MCF 10A (cell line): Measurements from ENCODE around the gene STK38. TPM values are rescaled to one million over a fixed set of nuclear protein-coding genes. Genes with fewer than 3 reads are reported as not detected.

Experiments
- BruUV-seq: library from RNA; stranded (reverse); fragments of 400-500 nt; replicated peaks from 2 replicates; lab custom pipeline; 2021; lab: Mats Ljungman, UMichigan
- CTCF ChIA-PET: fragments of 300-600 bp; sonication (Branson Sonifier 250); formaldehyde crosslinking; extraction: SDS; loops from one replicate; lab custom pipeline; 2021; ENCODE audit warnings: antibody characterized with exemption, inconsistent platforms; lab: Yijun Ruan, JAX
- POLR2A ChIA-PET: fragments of 300-600, 350-650 bp; sonication (Branson Sonifier 250); formaldehyde crosslinking; extraction: SDS; loops from one replicate; lab custom pipeline; 2020; ENCODE audit warnings: antibody characterized with exemption, inconsistent platforms; lab: Yijun Ruan, JAX
- DNase-seq: peaks from one replicate; pipeline ENCODE4 v3.0.0-alpha.2; 2018; ENCODE audit not compliant: unreplicated experiment
- H3K27ac Mint-ChIP-seq: one replicate; pipeline ENCODE4 v1.8.0; 2022; ENCODE audit warnings: mild to moderate bottlenecking, low read depth, mixed read lengths; ENCODE audit not compliant: unreplicated experiment
- H3K27me3 Mint-ChIP-seq: one replicate; pipeline ENCODE4 v1.8.0; 2022; ENCODE audit warnings: mixed read lengths; ENCODE audit not compliant: insufficient read depth, unreplicated experiment
- H3K36me3 Mint-ChIP-seq: one replicate; pipeline ENCODE4 v1.8.0; 2022; ENCODE audit warnings: mild to moderate bottlenecking, moderate library complexity, mixed read lengths; ENCODE audit not compliant: insufficient read depth, unreplicated experiment
- H3K4me1 Mint-ChIP-seq: one replicate; pipeline ENCODE4 v1.8.0; 2022; ENCODE audit warnings: mixed read lengths; ENCODE audit not compliant: insufficient read depth, unreplicated experiment
- H3K4me3 Mint-ChIP-seq: one replicate; pipeline ENCODE4 v1.8.0; 2022; ENCODE audit warnings: mild to moderate bottlenecking, moderate library complexity, mixed read lengths; ENCODE audit not compliant: unreplicated experiment
- H3K9me3 Mint-ChIP-seq: one replicate; pipeline ENCODE4 v1.8.0; 2022; ENCODE audit warnings: mixed read lengths; ENCODE audit not compliant: unreplicated experiment
- CTCF ChIP-seq: fragments of 200-600 bp; IDR thresholded peaks from one replicate; pipeline ENCODE4 v1.8.0; 2022; ENCODE audit warnings: antibody characterized with exemption, mild to moderate bottlenecking; ENCODE audit not compliant: unreplicated experiment
- intact Hi-C: fragments of 100-400 bp; cut with micrococcal nuclease; formaldehyde crosslinking; loops from 2 replicates; pipeline ENCODE4 v1.14.1; 2022
- total RNA-seq: library from RNA; stranded (reverse); gene quantifications from 2 replicates; pipeline ENCODE4 v1.2.3, GENCODE V29; 2022

The STK38 gene
- total RNA-seq, 1 experiment from 2014 or later, result 16.8 TPM

- peak; percentile 9 for DNase-seq
- BruUV-seq, result no TSS peak
- no peak overlapping the region for H3K27ac Mint-ChIP-seq
- H3K4me1 Mint-ChIP-seq, result no peaks in the 10 kb centered on the region
- ChIA-PET CTCF (no interaction called here), POLR2A (interaction anchor here (1.3 kb wide), 1 partner anchor 105 kb away, joined by 3 read pairs; no protein-coding TSS in a partner anchor)
- intact Hi-C loops, result no loop called here
- no peaks in the 10 kb centered on the region for H3K27me3 Mint-ChIP-seq
- no peak for TF ChIP-seq CTCF
- no peak overlapping the region for H3K4me3 Mint-ChIP-seq
- no peaks in the 10 kb centered on the region for H3K9me3 Mint-ChIP-seq
- H3K36me3 Mint-ChIP-seq, result peaks cover 46% of the 10 kb centered on the region
Measured at GRCh38 chr6:36504982-36505381, 42.3 kb downstream of the STK38 start.

- Mint-ChIP-seq H3K4me1 (no peaks in the 10 kb centered on the region), H3K27me3 (no peaks in the 10 kb centered on the region), H3K9me3 (no peaks in the 10 kb centered on the region), H3K36me3 (peaks cover 43% of the 10 kb centered on the region), H3K27ac (no peak overlapping the region), H3K4me3 (no peak overlapping the region)
- DNase-seq, result no peak
- no peak for TF ChIP-seq CTCF
- intact Hi-C loops, result no loop called here
- ChIA-PET CTCF (no interaction called here), POLR2A (interaction anchor here (1.3 to 1.4 kb wide), 2 partner anchors 9 to 106 kb away, joined by 3 to 6 read pairs; no protein-coding TSS in a partner anchor)
- BruUV-seq, result no TSS peak
Measured at GRCh38 chr6:36504181-36504580, 43.1 kb downstream of the STK38 start.

GRCh38 chr6:36501686-36502085 is 45.6 kb downstream of the STK38 start:
- no TSS peak for BruUV-seq
- Mint-ChIP-seq H3K27ac (no peak overlapping the region), H3K9me3 (no peaks in the 10 kb centered on the region), H3K36me3 (peaks cover 56% of the 10 kb centered on the region), H3K27me3 (no peaks in the 10 kb centered on the region), H3K4me3 (no peak overlapping the region), H3K4me1 (no peaks in the 10 kb centered on the region)
- POLR2A ChIA-PET, result no interaction called here
- DNase-seq, result no peak
- no peak for TF ChIP-seq CTCF
- intact Hi-C loops, result no loop called here
- CTCF ChIA-PET, result interaction anchor here (0.6 to 0.7 kb wide), 2 partner anchors 40 to 63 kb away, joined by 3 to 4 read pairs; no protein-coding TSS in a partner anchor

- no peak for DNase-seq
- BruUV-seq, result no TSS peak
- no peak overlapping the region for H3K27ac Mint-ChIP-seq
- TF ChIP-seq CTCF, result no peak
- H3K4me1 Mint-ChIP-seq, result no peaks in the 10 kb centered on the region
- intact Hi-C loops, result no loop called here
- peaks cover 67% of the 10 kb centered on the region for H3K36me3 Mint-ChIP-seq
- CTCF ChIA-PET, result interaction anchor here (0.6 kb wide), 1 partner anchor 202 kb away, joined by 3 read pairs; no protein-coding TSS in a partner anchor
- H3K4me3 Mint-ChIP-seq, result no peak overlapping the region
- POLR2A ChIA-PET, result interaction anchor here (0.7 kb wide), 1 partner anchor 94 kb away, joined by 3 read pairs; no protein-coding TSS in a partner anchor
- no peaks in the 10 kb centered on the region for H3K9me3 Mint-ChIP-seq
- no peaks in the 10 kb centered on the region for H3K27me3 Mint-ChIP-seq
Measured at GRCh38 chr6:36499918-36500317, 47.4 kb downstream of the STK38 start.
